GM18508 (cell line): ENCODE data around the gene CEP152.

ENCODE experiments used
- ATAC-seq: cut with Tn5 transposase; IDR thresholded peaks from one replicate; pipeline ENCODE4 v1.9.1; 2021; ENCODE audit warnings: moderate number of reproducible peaks; ENCODE audit not compliant: insufficient read depth, unreplicated experiment

CEP152 gene

GRCh38 chr15:48717458-48717857 lies 93.4 kb downstream of the CEP152 start:
- ATAC-seq, result no peak

GRCh38 chr15:48712546-48712945 lies 98.3 kb downstream of the CEP152 start:
- ATAC-seq, result no peak

GRCh38 chr15:48710952-48711495 lies 99.8 kb downstream of the CEP152 start:
- ATAC-seq, result no peak

GRCh38 chr15:48708641-48709040 lies 102.2 kb downstream of the CEP152 start:
- ATAC-seq, result no peak

- no peak for ATAC-seq
These were observed 105.5 kb downstream of the CEP152 start for GRCh38 chr15:48705381-48705780.

- no peak for ATAC-seq
These were observed 107.3 kb downstream of the CEP152 start for GRCh38 chr15:48703544-48703943.

- ATAC-seq, result no peak
These were observed 108.2 kb downstream of the CEP152 start for GRCh38 chr15:48702569-48703236.

GRCh38 chr15:48696627-48697312 lies 114.1 kb downstream of the CEP152 start:
- no peak for ATAC-seq

- ATAC-seq, result no peak
These were observed 114.9 kb downstream of the CEP152 start for GRCh38 chr15:48695827-48696573.

GRCh38 chr15:48695088-48695826 lies 115.6 kb downstream of the CEP152 start:
- ATAC-seq, result no peak

- ATAC-seq, result no peak
These were observed 117.4 kb downstream of the CEP152 start for GRCh38 chr15:48693484-48693883.

- no peak for ATAC-seq
These were observed 122.4 kb downstream of the CEP152 start for GRCh38 chr15:48688493-48688892.
